ENCODE data around the gene WNT9A.
"Not testable (repeated sequence)": the region's sequence is repeated elsewhere in the genome, so short reads cannot be mapped to it uniquely, and the experiment has no call there.

The WNT9A gene

DNA sequence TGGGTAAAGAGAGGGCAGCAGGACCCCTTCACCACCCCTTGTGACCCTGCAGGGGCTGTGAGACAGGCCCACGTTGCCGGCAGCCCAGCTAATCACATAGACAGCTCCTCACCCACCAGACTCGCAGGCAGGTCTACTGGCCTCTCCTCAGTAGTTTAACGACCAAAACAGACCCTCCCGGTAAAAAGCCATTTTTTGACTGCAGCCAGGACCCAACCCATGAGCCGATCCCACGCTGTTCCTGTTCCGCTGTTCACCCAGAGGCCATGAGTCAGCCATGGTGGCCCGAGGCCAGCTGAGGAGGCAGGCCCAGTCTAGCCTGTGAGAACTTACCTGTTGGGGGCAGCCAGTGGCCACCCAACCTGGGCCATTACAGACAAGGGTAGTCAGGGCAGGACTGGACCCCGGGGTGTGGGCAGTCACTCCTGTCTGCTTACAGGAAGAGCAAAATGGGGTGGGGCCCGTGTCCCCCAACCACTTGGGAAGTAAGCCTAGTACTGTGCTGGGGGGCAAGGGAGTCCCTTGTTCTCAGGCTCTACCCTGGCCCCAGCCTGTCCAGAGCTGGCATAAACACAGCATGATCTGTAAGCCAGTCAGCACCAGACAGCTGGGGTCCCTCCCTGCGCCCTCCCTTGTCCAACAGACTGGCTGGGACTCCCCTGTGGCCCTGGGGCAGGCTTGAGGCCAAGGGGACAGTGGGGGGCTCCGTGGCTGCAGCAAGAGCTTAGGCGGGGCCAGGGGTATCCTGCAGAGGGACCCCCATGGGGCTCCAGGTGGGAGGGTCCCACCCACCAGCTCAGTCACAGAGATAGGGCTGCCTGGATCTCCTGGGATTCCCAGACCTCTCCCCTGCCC is 61.9 kb downstream of the WNT9A start:
- DNase-seq: no peak

DNA sequence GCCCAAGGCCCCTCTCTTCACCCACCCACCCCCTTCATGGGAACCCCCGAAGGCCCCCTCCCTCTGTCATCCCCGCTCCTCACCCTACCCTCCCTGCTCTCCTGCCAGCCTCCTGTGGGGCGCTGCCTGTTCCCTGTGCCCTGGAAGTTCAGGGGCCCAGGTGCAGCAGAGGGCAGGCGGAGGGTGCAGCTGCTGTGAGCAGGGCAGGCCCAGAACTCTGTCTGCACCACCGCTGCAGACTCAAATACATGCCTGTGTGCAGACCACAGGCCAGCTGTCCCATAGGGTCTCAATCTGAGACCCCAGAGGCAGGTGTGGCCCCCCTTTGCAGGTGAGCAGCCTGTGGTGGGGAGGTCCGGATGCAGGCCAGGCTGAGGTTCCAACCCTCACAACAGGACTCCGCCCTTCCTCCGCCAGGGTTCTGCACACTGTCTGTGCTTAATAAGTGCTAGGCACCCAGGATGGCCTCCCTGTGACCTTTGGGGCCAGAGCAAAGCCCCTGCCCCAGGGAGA is 62.5 kb downstream of the WNT9A start:
- DNase-seq: no peak

DNA sequence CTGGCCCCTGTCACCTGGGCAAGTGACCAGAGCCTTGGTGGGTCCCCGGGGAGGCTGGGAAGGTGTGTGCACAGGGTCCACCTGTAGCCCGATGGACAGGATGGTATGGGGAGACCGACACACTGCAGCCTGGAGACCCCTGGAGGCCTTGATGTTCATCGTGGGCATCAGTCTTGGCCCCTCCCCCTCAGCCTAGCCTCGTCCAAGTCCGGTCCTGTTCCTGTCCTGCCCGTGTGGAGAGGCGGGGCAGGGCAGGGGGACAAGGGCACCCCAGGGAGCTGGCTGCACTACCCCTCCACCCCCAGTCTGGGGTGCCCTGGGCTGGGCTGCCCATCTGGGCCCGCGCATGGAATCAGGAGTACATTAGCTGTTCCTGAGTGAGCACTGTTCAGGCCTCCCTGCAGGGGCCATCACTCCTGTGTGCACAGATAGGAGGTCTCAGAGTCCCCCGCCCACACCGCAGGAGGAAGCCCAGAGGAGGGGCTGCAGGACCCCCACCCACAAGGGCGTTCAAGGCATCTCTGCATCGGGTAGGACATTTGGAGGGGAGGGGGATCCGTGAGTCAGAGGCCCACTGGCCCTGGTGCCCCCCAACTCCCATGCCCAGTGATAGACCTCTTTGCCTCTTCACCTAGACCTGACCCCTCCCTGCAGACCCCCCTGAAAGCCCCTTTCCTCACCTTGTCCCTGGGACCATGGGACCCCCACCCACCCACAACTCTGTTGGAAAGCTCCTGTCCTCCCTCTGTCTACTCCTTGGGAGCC is 63.2 kb downstream of the WNT9A start:
- DNase-seq: no peak

DNA sequence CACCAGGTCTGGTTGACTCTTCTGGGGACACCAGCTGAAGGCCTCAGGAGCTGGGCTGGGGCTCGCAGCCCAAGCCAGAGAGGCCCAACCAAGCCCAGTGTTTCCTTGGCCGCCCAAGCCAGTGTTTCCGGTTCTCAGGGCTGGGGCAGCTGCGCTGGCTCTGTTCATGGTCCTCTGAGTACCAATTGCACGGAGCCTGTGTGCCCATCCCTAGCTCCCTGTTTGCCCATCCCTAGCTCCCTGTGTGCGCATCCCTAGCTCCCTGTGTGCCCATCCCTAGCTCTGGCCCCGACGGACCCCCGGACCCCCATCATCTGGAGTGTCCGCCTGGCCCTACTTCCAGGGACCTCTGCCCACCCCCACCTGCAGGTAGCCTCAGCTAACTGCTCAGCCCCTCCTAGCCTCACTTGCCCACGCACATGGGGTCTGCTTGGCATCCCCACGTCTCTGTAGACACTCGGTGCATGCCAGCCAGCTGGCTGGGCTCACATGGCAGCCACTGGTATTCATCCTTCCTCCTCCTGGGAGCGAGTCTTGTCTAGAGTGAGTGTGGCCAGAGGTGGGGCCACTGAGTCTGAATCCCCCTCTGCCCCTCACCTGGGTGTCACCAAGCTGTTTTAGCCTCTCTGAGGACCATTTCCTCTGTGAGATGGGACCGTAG is 64.0 kb downstream of the WNT9A start:
- no peak for DNase-seq

DNA sequence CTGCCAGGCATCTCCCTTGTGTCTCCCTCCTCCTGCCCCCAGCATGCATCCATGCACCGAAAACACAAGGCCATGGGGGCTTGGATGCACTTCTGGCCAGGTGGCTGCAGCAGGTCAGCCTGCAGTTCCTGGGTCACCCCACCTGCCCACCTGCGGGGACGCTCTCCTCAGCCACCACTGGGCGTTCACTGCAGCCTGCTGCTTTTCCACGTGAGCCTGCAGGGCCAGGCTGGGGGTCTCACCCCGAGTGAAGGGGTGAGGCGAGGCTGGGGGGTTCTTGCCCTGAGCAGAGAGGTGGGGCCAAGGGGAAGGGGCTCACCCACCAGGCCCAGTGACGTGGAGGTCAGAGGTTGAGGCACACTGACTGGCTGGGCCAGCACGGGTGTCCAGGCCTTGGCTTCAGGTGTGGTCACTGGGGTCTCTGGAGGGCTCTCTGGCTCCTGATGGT is 64.6 kb downstream of the WNT9A start:
- DNase-seq: no peak

DNA sequence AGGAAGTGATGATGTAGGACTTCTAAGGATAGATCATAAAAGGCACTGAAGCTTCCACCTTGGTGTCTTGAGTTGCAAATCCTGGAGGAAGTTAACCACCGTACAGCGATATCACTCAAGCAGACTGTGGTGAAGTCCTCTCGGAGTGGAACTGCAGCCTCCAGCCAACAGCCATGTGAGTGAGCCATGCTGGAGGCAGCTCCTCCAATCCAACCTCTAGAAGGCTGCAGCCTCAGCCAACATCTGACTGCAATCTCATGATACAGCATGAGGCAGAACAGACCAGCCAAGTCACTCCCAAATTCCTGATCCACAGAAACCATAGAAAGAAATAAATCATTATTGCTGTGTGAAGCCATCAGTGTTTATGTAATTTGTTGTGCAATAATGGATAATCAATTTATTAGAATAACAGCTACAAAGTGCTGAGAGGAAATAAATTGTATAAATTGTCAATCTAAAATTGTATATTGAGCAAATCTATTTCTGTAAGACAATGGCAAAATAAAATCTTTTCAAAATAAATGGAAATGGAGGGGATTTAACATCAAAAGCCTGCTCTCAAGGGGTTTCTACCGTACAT is 67.3 kb downstream of the WNT9A start:
- DNase-seq: no peak

DNA sequence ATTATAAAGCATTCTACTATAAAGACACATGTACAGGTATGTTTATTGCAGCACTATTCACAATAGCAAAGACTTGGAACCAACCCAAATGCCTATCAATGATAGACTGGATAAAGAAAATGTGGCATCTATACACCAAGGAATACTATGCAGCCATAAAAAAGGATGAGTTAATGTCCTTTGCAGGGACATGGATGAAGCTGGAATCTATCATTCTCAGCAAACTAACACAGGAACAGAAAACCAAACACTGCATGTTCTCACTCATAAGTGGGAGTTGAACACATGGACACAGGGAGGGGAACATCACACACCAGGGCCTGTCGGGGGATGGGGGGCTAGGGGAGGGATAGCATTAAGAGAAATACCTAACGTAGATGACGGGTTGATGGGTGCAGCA is 69.9 kb downstream of the WNT9A start:
- not testable (repeated sequence) for DNase-seq

DNA sequence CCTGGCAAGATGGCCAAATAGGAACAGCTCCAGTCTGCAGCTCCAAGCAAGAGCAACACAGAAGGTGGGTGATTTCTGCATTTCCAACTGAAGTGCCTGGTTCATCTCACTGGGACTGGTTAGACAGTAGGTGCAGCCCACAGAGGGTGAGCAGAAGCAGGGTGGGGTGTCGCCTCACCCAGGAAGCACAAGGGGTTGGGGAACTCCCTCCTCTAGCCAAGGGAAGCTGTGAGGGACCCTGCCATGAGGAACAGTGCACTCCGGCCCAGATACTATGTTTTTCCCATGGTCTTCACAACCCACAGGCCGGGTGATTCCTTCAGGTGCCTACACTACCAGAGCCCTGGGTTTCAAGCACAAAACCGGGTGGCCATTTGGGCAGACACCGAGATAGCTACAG is 75.8 kb downstream of the WNT9A start:
- DNase-seq: not testable (repeated sequence)

DNA sequence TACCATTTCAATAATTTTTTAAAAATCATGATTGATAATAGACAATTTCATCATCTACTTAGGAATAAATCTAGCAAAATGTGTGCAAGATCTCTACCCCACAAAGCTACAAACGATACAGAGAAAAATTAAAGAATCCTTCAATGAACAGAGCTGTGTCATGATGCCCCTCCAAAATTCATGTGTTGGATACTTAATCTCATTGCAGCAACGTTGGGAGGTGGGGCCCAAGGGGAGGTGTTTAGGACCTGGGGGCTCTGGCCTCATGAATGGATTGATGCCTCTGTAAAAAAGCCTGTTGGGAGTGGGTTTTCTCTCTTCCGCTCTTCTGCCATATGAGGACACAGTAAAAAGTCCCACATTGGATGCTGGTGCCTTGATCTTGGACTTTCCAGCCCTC is 77.4 kb downstream of the WNT9A start:
- DNase-seq: no peak

DNA sequence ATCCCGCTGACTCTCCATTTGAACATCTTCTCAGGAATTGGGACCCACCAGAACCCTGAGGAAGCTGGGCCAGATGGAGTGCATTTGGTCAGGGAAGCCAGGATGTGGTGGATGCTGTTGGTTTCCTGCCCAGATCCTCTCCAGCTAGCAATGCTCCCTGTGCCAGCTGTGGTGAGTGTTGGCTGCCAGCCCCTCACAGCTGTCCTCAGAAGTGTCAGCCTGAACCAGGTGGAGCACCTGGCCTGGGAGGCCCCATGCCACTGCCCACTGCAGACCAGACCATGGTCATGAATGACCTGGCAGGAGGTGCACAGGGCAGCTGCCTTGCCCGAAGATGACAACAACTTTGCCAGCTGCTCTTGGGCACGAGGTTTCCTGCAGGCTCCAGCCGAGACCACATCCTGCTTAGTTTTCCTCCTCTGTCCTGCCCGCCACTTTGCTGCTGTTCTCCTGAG is 77.9 kb downstream of the WNT9A start:
- no peak for DNase-seq

DNA sequence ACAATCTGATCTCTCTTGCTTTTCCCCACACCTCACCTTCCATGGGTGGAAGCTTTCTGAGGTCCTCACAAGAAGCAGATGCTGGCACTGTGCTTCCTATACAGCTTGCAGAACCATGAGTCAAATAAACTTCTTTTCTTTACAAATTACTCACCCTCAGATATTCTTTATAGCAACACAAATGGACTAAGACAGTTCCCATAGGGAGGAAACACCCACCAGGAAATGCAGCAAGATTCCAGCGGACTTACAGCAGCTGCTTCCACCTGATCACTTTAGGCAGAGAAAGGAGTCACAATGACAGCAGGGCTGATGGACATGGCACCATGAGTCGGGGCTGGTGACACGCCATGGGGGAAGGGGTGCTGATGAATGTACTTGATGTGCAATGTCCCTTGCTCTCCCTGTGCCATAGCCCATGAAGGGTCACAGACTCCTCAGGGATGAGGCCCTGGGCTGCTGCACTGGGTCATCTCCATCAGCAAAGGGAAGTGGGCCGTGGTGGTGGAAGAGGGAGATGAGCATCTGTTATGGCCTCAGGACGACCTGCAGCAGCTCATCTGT is 78.4 kb downstream of the WNT9A start:
- no peak for DNase-seq

Data from NCI-H1417 treated with DMSO at 0.1 percent for 48 hours (cell line).